KMS-11 (cell line): ENCODE data around the gene SLC9A9.
"Not testable (repeated sequence)": the region's sequence is repeated elsewhere in the genome, so short reads cannot be mapped to it uniquely, and the experiment has no call there.

Experiments used
- H2AFZ ChIP-seq: fragments of 200-600 bp; sonication (generic); 2 replicates; pipeline ENCODE4 v1.6.1; 2016; ENCODE audit warnings: antibody characterized with exemption, mixed run types, low read depth
- H3K27ac ChIP-seq: fragments of 200-600 bp; sonication (generic); 2 replicates; pipeline ENCODE4 v1.6.1; 2016; ENCODE audit warnings: mild to moderate bottlenecking, mixed run types
- H3K27me3 ChIP-seq: fragments of 200-600 bp; sonication (generic); 2 replicates; pipeline ENCODE4 v1.6.1; 2017; ENCODE audit warnings: mild to moderate bottlenecking, low read depth, mixed run types, moderate library complexity; ENCODE audit not compliant: insufficient read depth
- H3K36me3 ChIP-seq: fragments of 200-600 bp; sonication (generic); 2 replicates; pipeline ENCODE4 v1.6.1; 2017; ENCODE audit warnings: mild to moderate bottlenecking, mixed run types; ENCODE audit not compliant: insufficient read depth
- H3K4me1 ChIP-seq: fragments of 200-600 bp; sonication (generic); 2 replicates; pipeline ENCODE4 v1.6.1; 2016; ENCODE audit warnings: mild to moderate bottlenecking, low read depth, mixed run types; ENCODE audit not compliant: poor library complexity, severe bottlenecking
- H3K4me2 ChIP-seq: fragments of 200-600 bp; sonication (generic); 2 replicates; pipeline ENCODE4 v1.7.0; 2016; ENCODE audit warnings: mild to moderate bottlenecking, mixed run types
- H3K4me3 ChIP-seq: fragments of 200-600 bp; sonication (generic); IDR thresholded peaks from 2 replicates; pipeline ENCODE4 v1.6.1; 2017; ENCODE audit warnings: low read depth, low read length, mixed read lengths; ENCODE audit not compliant: insufficient read depth
- H3K79me2 ChIP-seq: fragments of 200-600 bp; sonication (generic); 2 replicates; pipeline ENCODE4 v1.6.1; 2016; ENCODE audit warnings: low read depth, mixed run types; ENCODE audit not compliant: insufficient read depth
- H3K9ac ChIP-seq: fragments of 200-600 bp; sonication (generic); 2 replicates; pipeline ENCODE4 v1.6.1; 2016; ENCODE audit warnings: mild to moderate bottlenecking, mixed run types
- H4K20me1 ChIP-seq: fragments of 200-600 bp; sonication (generic); 2 replicates; pipeline ENCODE4 v1.6.1; 2016; ENCODE audit warnings: mild to moderate bottlenecking, mixed run types; ENCODE audit not compliant: insufficient read depth
- TF ChIP-seq, protein P1 (sequence below): fragments of 200-600 bp; sonication (generic); conservative IDR thresholded peaks from 2 replicates; pipeline ENCODE4 v1.6.1; 2017; ENCODE audit warnings: low read depth, mild to moderate bottlenecking, antibody characterized with exemption, low read length, moderate library complexity, mixed read lengths

SLC9A9 gene

GRCh38 chr3:143883151-143883550 is 34.9 kb upstream of the SLC9A9 start:
- H4K20me1 ChIP-seq = no peaks in the 10 kb centered on the region
- H3K4me3 ChIP-seq = no peak overlapping the region
- H3K27ac ChIP-seq = no peak overlapping the region
- TF ChIP-seq, protein P1, sequence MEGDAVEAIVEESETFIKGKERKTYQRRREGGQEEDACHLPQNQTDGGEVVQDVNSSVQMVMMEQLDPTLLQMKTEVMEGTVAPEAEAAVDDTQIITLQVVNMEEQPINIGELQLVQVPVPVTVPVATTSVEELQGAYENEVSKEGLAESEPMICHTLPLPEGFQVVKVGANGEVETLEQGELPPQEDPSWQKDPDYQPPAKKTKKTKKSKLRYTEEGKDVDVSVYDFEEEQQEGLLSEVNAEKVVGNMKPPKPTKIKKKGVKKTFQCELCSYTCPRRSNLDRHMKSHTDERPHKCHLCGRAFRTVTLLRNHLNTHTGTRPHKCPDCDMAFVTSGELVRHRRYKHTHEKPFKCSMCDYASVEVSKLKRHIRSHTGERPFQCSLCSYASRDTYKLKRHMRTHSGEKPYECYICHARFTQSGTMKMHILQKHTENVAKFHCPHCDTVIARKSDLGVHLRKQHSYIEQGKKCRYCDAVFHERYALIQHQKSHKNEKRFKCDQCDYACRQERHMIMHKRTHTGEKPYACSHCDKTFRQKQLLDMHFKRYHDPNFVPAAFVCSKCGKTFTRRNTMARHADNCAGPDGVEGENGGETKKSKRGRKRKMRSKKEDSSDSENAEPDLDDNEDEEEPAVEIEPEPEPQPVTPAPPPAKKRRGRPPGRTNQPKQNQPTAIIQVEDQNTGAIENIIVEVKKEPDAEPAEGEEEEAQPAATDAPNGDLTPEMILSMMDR = no peak
- no peak overlapping the region for H3K4me2 ChIP-seq
- peaks cover 11% of the 10 kb centered on the region for H3K4me1 ChIP-seq
- no peak overlapping the region for H3K9ac ChIP-seq
- H3K36me3 ChIP-seq = no peaks in the 10 kb centered on the region
- no peaks in the 10 kb centered on the region for H3K79me2 ChIP-seq
- no peak overlapping the region for H2AFZ ChIP-seq
- H3K27me3 ChIP-seq = no peaks in the 10 kb centered on the region

- no peak overlapping the region for H3K4me2 ChIP-seq
- TF ChIP-seq, protein P1 = no peak
Observed at GRCh38 chr3:143881095-143881494, 32.8 kb upstream of the SLC9A9 start.

GRCh38 chr3:143875546-143875945 is 27.3 kb upstream of the SLC9A9 start:
- H3K27ac ChIP-seq = peak overlapping the region; percentile 12; the same call in 1 of the 2 replicates
- TF ChIP-seq, protein P1 = no peak
- peak overlapping the region; percentile 43 for H3K4me2 ChIP-seq
- no peaks in the 10 kb centered on the region for H4K20me1 ChIP-seq
- H3K4me1 ChIP-seq = peaks cover 20% of the 10 kb centered on the region
- H2AFZ ChIP-seq = peak overlapping the region; percentile 52
- H3K9ac ChIP-seq = no peak overlapping the region
- no peaks in the 10 kb centered on the region for H3K27me3 ChIP-seq
- no peaks in the 10 kb centered on the region for H3K79me2 ChIP-seq
- no peaks in the 10 kb centered on the region for H3K36me3 ChIP-seq
- no peak overlapping the region for H3K4me3 ChIP-seq

More at GRCh38 chr3:143881095-143881494, 32.8 kb upstream of the SLC9A9 start:
- H3K79me2 ChIP-seq = no peaks in the 10 kb centered on the region
- no peaks in the 10 kb centered on the region for H3K27me3 ChIP-seq
- no peak overlapping the region for H3K27ac ChIP-seq
- H3K9ac ChIP-seq = no peak overlapping the region
- no peak overlapping the region for H3K4me3 ChIP-seq
- no peaks in the 10 kb centered on the region for H4K20me1 ChIP-seq
- no peak overlapping the region for H2AFZ ChIP-seq
- no peaks in the 10 kb centered on the region for H3K36me3 ChIP-seq
- peaks cover 15% of the 10 kb centered on the region for H3K4me1 ChIP-seq

DNA sequence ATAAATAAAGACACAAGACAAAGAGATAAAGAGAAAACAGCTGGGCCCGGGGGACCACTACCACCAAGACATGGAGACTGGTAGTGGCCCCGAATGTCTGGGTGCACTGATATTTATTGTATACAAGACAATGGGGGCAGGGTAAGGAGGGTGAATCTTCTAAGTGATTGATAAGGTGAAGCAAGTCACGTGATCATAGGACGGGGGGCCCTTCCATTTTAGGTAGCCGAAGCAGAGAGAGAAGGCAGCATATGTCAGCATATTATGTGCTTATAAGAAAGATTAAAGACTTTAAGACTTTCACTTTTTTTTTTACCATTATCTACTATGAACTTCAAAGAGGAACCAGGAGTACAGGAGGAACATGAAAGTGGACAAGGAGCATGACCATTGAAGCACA is 25.3 kb upstream of the SLC9A9 start:
- not testable (repeated sequence) for H3K27ac ChIP-seq, H3K27me3 ChIP-seq, H3K36me3 ChIP-seq, H2AFZ ChIP-seq, H4K20me1 ChIP-seq, H3K4me3 ChIP-seq, H3K4me2 ChIP-seq, H3K9ac ChIP-seq, H3K79me2 ChIP-seq
- H3K4me1 ChIP-seq = peaks cover 20% of the 10 kb centered on the region

- Histone ChIP-seq H3K9ac (no peak overlapping the region), H3K79me2 (no peaks in the 10 kb centered on the region), H2AFZ (no peak overlapping the region), H3K27me3 (no peaks in the 10 kb centered on the region), H3K4me2 (no peak overlapping the region; the same call in 1 of the 2 replicates), H3K4me3 (no peak overlapping the region), H4K20me1 (no peaks in the 10 kb centered on the region), H3K27ac (no peak overlapping the region), H3K36me3 (no peaks in the 10 kb centered on the region), H3K4me1 (peaks cover 16% of the 10 kb centered on the region)
- TF ChIP-seq, protein P1 = no peak
Observed at GRCh38 chr3:143865302-143865701, 17.0 kb upstream of the SLC9A9 start.
